D721Med (cell line): ENCODE measurements around the gene CENPN.

ENCODE experiments used
- DNase-seq: peaks from one replicate; pipeline ENCODE4 v3.0.0; 2011; ENCODE audit warnings: low spot score; ENCODE audit not compliant: insufficient read length
- FAIRE-seq: peaks from 2 replicates; lab custom pipeline; 2011; peaks lifted over from hg19 to GRCh38; lab: Jason Lieb, UNC
- TF ChIP-seq, protein P1 (sequence below): IDR thresholded peaks from 2 replicates; pipeline ENCODE4 v1.5.1; 2012; ENCODE audit warnings: mild to moderate bottlenecking, control low read depth; ENCODE audit not compliant: insufficient read depth; ENCODE audit errors: missing control alignments

Gene CENPN

DNA sequence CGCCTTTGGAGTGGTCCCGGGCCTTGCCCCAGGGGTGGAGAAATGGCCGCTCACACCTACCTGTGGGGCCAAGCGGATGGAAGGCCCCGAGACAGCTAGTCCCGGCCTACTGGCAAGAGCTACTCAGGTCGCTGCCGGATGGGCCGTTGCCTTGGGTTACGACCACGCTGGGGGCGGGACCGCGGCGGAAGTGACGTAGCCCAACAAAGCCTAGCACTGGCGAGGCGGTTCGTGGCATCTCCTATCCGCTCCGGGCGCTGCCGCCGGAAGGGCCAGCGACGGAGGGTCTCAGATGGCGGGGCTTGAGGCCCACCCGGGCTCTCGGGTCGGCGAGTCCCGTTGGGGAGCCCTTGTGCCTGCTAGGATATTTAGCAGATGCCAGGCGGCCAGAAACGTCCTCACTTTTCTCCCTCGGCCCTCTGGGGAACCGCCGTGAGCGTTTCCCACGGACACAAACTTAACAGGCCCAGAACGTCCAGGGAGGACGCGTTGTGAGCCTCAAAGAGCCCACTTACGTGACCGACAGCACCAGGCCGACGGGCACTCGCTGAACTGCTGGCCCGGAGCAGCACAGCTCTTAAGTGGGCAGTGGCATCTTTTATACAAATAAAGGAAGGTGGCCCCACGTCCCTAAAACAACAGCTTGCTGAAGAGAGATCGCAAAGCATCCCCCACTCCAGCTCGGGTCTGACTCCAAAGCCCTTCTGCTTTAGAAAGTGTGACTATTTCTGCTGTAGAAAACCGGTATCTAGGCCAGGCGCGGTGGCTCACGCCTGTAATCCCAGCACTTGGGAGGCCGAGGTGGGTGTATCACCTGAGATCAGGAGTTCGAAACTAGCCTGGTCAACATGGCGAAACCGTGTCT lies 70.3 kb downstream of the CENPN start, which contains the start of gene C16orf46:
C16orf46 (minus strand) TSS at position 163 of the 865 bp plus-strand sequence. CDS start 13,283 bp downstream, outside the sequence.
- DNase-seq, result peak; percentile 65
- FAIRE-seq, result no peak
- TF ChIP-seq, protein P1, sequence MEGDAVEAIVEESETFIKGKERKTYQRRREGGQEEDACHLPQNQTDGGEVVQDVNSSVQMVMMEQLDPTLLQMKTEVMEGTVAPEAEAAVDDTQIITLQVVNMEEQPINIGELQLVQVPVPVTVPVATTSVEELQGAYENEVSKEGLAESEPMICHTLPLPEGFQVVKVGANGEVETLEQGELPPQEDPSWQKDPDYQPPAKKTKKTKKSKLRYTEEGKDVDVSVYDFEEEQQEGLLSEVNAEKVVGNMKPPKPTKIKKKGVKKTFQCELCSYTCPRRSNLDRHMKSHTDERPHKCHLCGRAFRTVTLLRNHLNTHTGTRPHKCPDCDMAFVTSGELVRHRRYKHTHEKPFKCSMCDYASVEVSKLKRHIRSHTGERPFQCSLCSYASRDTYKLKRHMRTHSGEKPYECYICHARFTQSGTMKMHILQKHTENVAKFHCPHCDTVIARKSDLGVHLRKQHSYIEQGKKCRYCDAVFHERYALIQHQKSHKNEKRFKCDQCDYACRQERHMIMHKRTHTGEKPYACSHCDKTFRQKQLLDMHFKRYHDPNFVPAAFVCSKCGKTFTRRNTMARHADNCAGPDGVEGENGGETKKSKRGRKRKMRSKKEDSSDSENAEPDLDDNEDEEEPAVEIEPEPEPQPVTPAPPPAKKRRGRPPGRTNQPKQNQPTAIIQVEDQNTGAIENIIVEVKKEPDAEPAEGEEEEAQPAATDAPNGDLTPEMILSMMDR, result no peak

DNA sequence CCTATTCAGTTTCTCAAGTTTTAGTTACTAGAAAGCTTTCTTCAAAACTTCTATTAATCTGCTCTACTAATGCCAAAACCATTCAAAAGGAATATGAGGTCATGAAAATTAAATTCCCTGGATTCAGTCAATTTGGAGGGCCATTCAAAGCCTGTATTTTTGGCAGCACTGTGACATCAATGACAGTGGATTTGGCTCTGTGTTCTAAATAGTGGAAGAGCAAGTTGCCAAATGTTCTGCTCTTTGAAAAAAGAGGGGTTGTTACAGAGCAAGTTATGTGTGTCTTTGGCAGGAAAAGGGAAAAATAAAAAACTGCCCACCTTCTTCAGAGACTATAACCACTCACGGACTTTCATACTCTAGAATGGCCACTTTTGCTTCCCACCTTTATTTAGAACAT lies 73.2 kb downstream of the CENPN start:
- no peak for FAIRE-seq
- TF ChIP-seq, protein P1, result no peak
- no peak for DNase-seq

DNA sequence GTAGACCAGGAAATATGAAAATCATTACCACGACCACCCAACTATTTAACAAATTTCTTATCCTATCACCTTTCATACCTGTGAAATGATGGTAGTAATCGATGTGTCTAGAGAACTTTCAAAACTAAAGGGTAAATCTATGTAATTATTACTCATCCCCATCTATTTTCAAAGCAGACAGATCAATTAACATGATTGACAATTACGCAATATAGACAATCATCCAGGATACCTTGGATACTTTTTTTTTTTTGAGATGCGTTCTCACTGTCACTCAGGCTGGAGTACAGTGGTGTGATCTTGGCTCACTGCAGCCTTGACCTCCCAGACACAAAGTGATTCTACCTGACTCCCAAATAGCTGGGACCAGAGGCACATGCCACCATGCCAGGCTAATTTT lies 74.0 kb downstream of the CENPN start:
- FAIRE-seq (no peak), DNase-seq (no peak)
- TF ChIP-seq, protein P1, result no peak
